Skin epidermis (tissue), 12 donors: Measurements from ENCODE around the gene HNRNPUL1.
A peak's percentile ranks its signal among the peaks of the same experiment; 100 is the strongest.
"Not testable (repeated sequence)": the region's sequence is repeated elsewhere in the genome, so short reads cannot be mapped to it uniquely, and the experiment has no call there.

Experiments used
- H3K27ac ChIP-seq, 21 experiments: fragments of 200-600 bp; sonication (generic) in 11 of 21; one replicate each; pipeline ENCODE4 v1.5.0; 2020; ENCODE audit warnings: mild to moderate bottlenecking in 3 of 21, inconsistent platforms in 2 of 21, moderate library complexity in 2 of 21
- H3K4me3 ChIP-seq, 7 experiments: fragments of 200-600 bp; sonication (generic) in 2 of 7; one replicate each; pipeline ENCODE4 v1.5.0; 2020; ENCODE audit warnings: inconsistent platforms in 2 of 7, mild to moderate bottlenecking in 2 of 7, moderate library complexity in 1 of 7

Gene HNRNPUL1

GRCh38 chr19:41263850-41264580 lies at the start of gene HNRNPUL1:
Gene HNRNPUL1 (plus strand): TSS chr19:41264372. CDS start chr19:41264504, 132 bp downstream.
- H3K27ac ChIP-seq, result peak within 1 kb of the TSS; percentile 93 to 100 (median 100)
- peak within 1 kb of the TSS; percentile 60 to 98 (median 92) for H3K4me3 ChIP-seq

DNA sequence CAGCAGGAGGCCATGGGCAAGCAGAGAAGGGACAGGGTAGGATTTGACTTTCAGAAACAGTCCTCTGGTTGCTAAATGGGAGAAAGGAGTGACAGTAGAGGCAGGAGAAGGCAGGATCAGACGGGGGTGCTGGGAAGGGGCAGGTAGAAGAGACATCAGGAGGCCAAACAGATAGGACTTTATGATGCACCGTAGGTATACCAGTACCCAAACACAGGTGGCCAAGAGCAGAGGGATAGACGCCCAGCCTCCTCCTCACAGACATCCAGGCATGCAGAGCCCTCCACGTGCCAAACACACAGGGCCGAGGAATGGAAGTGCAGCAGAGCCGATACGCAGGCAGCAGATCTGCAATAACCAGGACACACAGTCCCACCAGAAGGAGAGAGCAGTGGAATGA lies 46.4 kb upstream of the HNRNPUL1 start:
- Histone ChIP-seq H3K27ac (peak overlapping the region in 12 of 21 experiments; percentile 69 to 99 (median 88)), H3K4me3 (no peak overlapping the region)

DNA sequence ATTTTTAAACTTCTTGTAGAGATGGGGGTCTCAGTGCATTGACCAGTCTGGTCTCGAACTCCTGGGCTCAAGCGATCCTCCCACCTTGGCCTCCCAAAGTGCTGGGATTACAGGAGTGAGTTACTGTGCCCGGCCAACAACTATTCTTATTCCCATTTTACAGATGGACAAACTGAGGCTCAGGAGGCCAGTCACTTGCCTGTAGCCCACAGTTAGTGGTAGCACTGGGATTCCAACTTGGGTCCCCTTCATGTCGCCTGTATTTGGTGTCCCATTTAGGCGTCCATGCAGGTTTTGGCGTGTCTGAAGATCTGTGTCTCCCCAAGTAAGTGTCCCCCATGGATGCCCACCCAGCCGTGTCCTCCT lies 45.9 kb upstream of the HNRNPUL1 start:
- Histone ChIP-seq H3K27ac (peak overlapping the region in 19 of 21 experiments; percentile 69 to 99 (median 87)), H3K4me3 (peak overlapping the region in 2 of 7 experiments; percentile 34 to 49)

DNA sequence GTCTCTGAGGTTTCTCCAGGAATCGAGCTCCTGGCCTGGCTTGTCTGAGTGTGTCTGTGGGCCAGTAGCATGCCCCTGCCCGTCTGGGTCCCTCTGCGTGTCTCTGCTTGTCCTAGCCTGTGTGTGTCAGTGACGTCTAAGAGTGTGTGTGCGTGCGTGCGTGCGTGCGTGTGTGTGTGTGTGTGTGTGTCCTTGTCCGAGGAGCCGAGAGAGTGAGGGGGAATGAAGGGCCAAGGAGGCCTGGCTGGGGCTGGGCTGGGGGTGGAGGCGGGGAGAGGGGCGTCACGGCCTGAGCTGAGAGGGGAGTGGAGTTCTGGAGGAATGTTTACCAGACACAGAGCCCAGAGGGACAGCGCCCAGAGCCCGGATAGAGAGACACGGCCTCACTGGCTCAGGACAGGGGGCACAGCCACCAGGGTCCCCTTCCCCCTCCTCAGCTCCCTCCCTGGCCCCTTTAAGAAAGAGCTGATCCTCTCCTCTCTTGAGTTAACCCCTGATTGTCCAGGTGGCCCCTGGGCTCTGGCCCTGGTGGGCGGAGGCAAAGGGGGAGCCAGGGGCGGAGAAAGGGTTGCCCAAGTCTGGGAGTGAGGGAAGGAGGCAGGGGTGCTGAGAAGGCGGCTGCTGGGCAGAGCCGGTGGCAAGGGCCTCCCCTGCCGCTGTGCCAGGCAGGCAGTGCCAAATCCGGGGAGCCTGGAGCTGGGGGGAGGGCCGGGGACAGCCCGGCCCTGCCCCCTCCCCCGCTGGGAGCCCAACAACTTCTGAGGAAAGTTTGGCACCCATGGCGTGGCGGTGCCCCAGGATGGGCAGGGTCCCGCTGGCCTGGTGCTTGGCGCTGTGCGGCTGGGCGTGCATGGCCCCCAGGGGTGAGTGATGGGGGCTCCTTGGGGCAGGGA lies 45.3 kb upstream of the HNRNPUL1 start, which contains the start of gene AXL:
Gene AXL, plus strand, starts transcription at position 609 of the 893 bp plus-strand sequence. Its CDS starts 170 bp downstream, at position 779.
- peak within 1 kb of the TSS; percentile 41 to 99 (median 87) for H3K27ac ChIP-seq
- H3K4me3 ChIP-seq, result peak within 1 kb of the TSS; percentile 32 to 60 (median 48)

DNA sequence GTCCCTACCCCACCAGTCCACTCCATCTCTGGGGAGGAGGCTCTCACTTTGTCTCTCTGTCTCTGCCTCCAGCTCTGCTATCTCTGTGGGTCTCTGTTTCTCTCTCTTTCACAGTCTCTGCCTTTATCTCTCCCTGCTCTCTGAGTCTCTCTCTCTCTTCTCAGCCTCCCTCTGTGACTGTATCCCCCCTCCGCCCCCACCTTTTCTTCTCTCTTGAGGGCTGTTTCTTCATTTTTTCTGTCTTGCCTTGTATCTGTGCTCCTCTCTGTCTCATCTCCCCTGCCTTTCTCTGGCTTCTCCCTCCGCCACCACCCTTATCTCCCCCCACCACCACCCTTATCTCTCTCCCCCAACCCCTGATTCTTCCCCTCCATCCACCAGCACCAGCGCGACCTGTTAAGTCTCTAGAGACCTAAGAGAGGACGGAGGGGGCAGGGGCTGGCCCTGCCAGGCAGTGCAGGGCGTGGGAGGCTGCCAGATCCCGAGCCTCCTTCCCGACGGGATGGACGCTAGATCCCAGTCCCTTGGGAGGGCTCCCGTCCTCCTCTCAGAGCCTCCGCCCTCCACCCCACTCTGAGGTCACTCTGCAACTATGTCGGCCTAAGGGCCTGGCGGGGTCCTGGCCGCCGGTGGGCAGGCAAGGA lies 44.1 kb upstream of the HNRNPUL1 start:
- H3K4me3 ChIP-seq, result peak overlapping the region; percentile 32 to 60 (median 48)
- H3K27ac ChIP-seq, result peak overlapping the region in 20 of 21 experiments; percentile 60 to 99 (median 87)

GRCh38 chr19:41220811-41221210 lies 43.4 kb upstream of the HNRNPUL1 start:
- Histone ChIP-seq H3K27ac (peak overlapping the region in 17 of 21 experiments; percentile 34 to 99 (median 88)), H3K4me3 (peak overlapping the region; percentile 32 to 60 (median 48))

- H3K27ac ChIP-seq, result peak overlapping the region in 11 of 21 experiments; percentile 31 to 99 (median 88)
- H3K4me3 ChIP-seq, result no peak overlapping the region
Observed at GRCh38 chr19:41221514-41222205, 42.5 kb upstream of the HNRNPUL1 start.

DNA sequence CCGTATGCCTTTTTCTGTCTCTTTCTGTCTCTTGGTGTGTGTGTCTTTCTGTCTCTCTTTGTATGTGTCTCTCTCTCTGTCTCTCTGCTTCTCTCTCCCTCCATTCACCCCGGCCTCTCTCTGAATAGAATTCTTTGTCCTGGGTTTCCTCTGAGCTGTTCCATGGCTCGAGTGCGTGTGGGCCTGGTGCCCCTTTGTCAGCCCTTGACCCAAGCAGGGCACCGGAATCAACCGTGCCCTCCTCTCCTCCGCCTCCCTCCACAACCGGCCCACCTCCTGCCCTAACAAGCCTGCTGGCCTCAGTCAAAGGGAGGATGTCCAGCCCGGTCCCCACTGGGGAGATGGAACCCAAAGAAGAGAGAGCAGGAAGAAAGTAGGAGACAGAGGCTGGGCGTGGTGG lies 41.9 kb upstream of the HNRNPUL1 start:
- peak overlapping the region in 9 of 21 experiments; percentile 16 to 93 (median 86) for H3K27ac ChIP-seq
- no peak overlapping the region for H3K4me3 ChIP-seq

DNA sequence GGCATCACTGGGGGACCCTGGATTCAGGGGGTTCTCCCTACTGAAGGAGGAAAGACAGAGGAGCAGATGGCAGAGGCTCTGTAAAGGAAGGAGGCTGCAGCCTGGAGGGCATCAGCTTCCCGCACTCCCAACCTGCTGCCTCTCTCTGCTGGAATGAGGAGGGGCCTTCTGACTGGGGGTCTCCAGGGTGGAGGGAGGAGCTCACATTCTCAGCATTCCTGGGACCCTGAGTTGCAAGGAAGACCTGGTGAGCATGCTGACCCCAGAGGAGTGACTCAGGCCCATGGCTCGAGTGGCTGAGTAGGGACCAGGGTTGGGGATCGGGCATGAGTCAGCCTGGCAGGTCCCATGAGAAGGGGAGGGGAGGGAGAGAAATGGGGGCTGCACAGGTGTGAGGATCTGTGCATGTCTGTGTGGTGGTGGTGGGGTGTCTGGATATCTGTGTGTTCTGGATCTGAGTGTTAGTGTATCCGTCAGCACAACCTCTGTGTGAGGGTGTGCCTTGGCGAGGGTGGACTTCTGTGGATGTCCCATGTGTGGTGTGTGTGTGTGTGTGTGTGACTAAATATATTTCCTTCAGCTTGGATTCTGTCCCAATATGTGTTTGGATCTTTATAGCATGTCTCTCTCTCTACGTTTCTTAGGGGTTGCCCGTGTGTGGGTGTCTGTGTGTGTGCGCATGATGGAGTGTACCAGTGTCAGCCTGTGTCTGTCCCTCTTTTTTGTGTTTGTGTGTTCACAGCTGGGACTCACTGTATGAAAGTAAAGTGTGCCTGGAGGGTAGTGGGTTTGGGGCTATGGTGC lies 40.5 kb upstream of the HNRNPUL1 start:
- H3K4me3 ChIP-seq, result no peak overlapping the region

GRCh38 chr19:41224632-41225031 lies 39.5 kb upstream of the HNRNPUL1 start:
- Histone ChIP-seq H3K4me3 (no peak overlapping the region), H3K27ac (peak overlapping the region in 9 of 21 experiments; percentile 29 to 87 (median 74))

More for the DNA sequence above, 40.5 kb upstream of the HNRNPUL1 start:
- H3K27ac ChIP-seq, result peak overlapping the region in 14 of 21 experiments; percentile 7 to 87 (median 52)

DNA sequence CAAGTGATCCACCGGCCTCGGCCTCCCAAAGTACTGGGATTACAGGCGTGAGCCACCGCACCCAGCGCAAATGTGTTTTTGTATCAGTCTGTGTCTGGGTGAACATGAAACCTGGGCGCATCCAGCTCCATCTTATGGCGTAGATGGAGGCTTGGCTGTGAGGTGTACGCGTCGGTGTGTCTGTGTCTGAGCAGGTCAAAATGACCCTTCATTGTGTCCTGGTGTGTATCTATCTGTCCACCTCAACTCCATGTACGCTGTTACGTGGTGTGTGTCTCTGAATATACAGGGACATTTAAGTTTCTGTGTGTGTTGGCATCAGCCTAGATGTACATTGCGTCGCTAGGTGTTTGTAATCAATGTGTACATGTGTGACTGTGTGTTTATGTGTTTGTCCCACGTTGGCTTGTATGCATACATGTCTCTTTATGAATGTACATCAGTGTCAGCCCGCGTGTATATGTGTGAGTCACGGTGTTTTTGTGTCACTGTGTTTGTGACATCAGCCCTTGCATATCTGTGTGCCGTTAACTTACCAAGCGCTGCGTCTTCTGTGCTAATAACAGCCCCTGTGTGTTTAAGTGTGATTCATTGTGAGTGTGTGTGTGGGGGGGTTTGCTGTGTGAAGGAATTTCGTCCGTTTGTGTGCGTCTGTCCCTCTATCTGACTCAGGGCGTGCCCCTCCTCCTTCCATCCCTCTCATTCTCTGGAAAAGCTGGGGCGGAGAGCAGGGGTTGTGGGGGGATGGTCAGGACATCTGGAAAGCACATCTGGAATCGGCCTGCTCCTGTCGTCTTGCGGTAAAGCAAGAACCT lies 38.7 kb upstream of the HNRNPUL1 start:
- peak overlapping the region in 19 of 21 experiments; percentile 31 to 89 (median 78) for H3K27ac ChIP-seq
- H3K4me3 ChIP-seq, result peak overlapping the region; percentile 23 to 48 (median 35)

- Histone ChIP-seq H3K27ac (peak overlapping the region in 20 of 21 experiments; percentile 27 to 89 (median 77)), H3K4me3 (peak overlapping the region; percentile 23 to 48 (median 35))
Observed at GRCh38 chr19:41226053-41226873, 37.9 kb upstream of the HNRNPUL1 start.

GRCh38 chr19:41226874-41227390 lies 37.2 kb upstream of the HNRNPUL1 start:
- Histone ChIP-seq H3K27ac (peak overlapping the region in 16 of 21 experiments; percentile 60 to 89 (median 79)), H3K4me3 (peak overlapping the region in 2 of 7 experiments; percentile 23 to 48)

DNA sequence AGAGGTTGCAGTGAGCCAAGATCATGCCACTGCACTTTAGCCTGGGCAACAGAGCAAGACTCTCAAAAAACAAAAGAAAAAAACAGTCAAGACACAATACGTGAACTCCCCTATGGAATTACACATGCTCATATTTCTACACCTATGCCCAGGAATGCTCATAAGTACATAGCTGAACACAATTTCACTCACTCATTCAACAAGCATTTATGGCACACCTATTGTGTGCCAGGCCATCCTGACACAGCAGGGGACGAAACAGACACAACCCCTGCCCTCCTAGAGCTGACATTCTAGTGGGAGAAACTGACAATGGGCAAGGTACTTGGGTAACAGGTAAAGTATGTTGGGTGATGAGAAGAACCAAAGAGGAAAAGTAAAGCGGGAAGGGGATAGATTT lies 35.7 kb upstream of the HNRNPUL1 start:
- Histone ChIP-seq H3K27ac (no peak overlapping the region), H3K4me3 (no peak overlapping the region)

GRCh38 chr19:41229338-41229737 lies 34.8 kb upstream of the HNRNPUL1 start:
- not testable (repeated sequence) for H3K4me3 ChIP-seq, H3K27ac ChIP-seq
